Fibroblast of lung (primary cell): ENCODE data around the gene NTRK2. TPM values are rescaled to one million over a fixed set of nuclear protein-coding genes. Genes with fewer than 3 reads are reported as not detected.

Source experiments
- DNase-seq, 2 donors: peaks; one replicate each; pipeline versions ENCODE4 v3.0.0 to v3.0.0-alpha.2; 2010; ENCODE audit warnings: low read depth in 2 of 2
- H2AFZ ChIP-seq: 2 replicates; pipeline ENCODE4 v1.5.1; 2012; ENCODE audit warnings: low read length, control low read depth, inconsistent platforms
- H3K27ac ChIP-seq: 2 replicates; pipeline ENCODE4 v1.5.1; 2011; ENCODE audit warnings: low read length, control low read depth; ENCODE audit not compliant: insufficient read depth
- H3K27me3 ChIP-seq: 2 replicates; pipeline ENCODE4 v1.5.1; 2011; ENCODE audit warnings: mild to moderate bottlenecking, low read length; ENCODE audit not compliant: control insufficient read depth, insufficient read depth
- H3K36me3 ChIP-seq: 2 replicates; pipeline ENCODE4 v1.5.1; 2011; ENCODE audit warnings: low read length; ENCODE audit not compliant: control insufficient read depth, insufficient read depth
- H3K4me1 ChIP-seq: 2 replicates; pipeline ENCODE4 v1.5.1; 2011; ENCODE audit warnings: low read length; ENCODE audit not compliant: control insufficient read depth, insufficient read depth; ENCODE audit errors: extremely low read depth
- H3K4me2 ChIP-seq: 2 replicates; pipeline ENCODE4 v1.5.1; 2011; ENCODE audit warnings: low read length, control low read depth; ENCODE audit not compliant: insufficient read depth; ENCODE audit errors: extremely low read depth
- H3K4me3 ChIP-seq, 4 experiments: fragments of 200-600 bp in 1 of 4; sonication (generic) in 1 of 4; replicated peaks in 1 of 4; 2 replicates each; pipeline ENCODE4 v1.5.1; 2011 to 2016; ENCODE audit warnings: low read length in 4 of 4, low read depth in 3 of 4, mild to moderate bottlenecking in 3 of 4, control low read depth in 2 of 4, inconsistent platforms in 1 of 4, mixed read lengths in 1 of 4; ENCODE audit not compliant: insufficient read depth in 1 of 4; ENCODE audit errors: control extremely low read depth in 1 of 4
- H3K79me2 ChIP-seq: 2 replicates; pipeline ENCODE4 v1.5.1; 2012; ENCODE audit warnings: mild to moderate bottlenecking, low read length, inconsistent platforms; ENCODE audit not compliant: control insufficient read depth, insufficient read depth
- H3K9ac ChIP-seq: 2 replicates; pipeline ENCODE4 v1.5.1; 2011; ENCODE audit warnings: mild to moderate bottlenecking, low read length, control low read depth; ENCODE audit not compliant: insufficient read depth
- H3K9me3 ChIP-seq: 2 replicates; pipeline ENCODE4 v1.5.1; 2012; ENCODE audit warnings: low read depth, low read length; ENCODE audit not compliant: control insufficient read depth, insufficient read depth
- H4K20me1 ChIP-seq: 2 replicates; pipeline ENCODE4 v1.5.1; 2011; ENCODE audit warnings: low read length; ENCODE audit not compliant: control insufficient read depth, insufficient read depth; ENCODE audit errors: extremely low read depth
- EZH2 ChIP-seq: IDR thresholded peaks from 2 replicates; pipeline ENCODE4 v1.5.1; 2012; ENCODE audit warnings: low read length, control low read depth, mild to moderate bottlenecking; ENCODE audit errors: missing control alignments
- polyA plus RNA-seq, 2 donors: library from polyadenylated mRNA; depleted of rRNA in 1 of 2; stranded (reverse) in 1 of 2; unstranded in 1 of 2; fragments of >200 nt; gene quantifications; 2 replicates each; pipeline ENCODE4 v1.2.1, GENCODE V29; 2011 to 2012; ENCODE audit warnings: missing spikeins in 1 of 2
- total RNA-seq: library from RNA; depleted of rRNA; stranded (reverse); fragments of >200 nt; gene quantifications from 2 replicates; pipeline ENCODE4 v1.2.1, GENCODE V29; 2014
- TF ChIP-seq, protein P1 (sequence below), 2 donors: IDR thresholded peaks in 1 of 2; conservative IDR thresholded peaks in 1 of 2; 1 replicate in 1 of 2; 2 replicates in 1 of 2; pipeline ENCODE4 v1.5.1; 2011 to 2012; ENCODE audit warnings: low read length in 2 of 2, control low read depth in 1 of 2, inconsistent platforms in 1 of 2, low read depth in 1 of 2, mild to moderate bottlenecking in 1 of 2

NTRK2 gene
- total and polyA plus RNA-seq, 2 donors (not counting 1 experiment from before 2014, with no cell fraction given): 0.66 to 1.1 TPM

DNA sequence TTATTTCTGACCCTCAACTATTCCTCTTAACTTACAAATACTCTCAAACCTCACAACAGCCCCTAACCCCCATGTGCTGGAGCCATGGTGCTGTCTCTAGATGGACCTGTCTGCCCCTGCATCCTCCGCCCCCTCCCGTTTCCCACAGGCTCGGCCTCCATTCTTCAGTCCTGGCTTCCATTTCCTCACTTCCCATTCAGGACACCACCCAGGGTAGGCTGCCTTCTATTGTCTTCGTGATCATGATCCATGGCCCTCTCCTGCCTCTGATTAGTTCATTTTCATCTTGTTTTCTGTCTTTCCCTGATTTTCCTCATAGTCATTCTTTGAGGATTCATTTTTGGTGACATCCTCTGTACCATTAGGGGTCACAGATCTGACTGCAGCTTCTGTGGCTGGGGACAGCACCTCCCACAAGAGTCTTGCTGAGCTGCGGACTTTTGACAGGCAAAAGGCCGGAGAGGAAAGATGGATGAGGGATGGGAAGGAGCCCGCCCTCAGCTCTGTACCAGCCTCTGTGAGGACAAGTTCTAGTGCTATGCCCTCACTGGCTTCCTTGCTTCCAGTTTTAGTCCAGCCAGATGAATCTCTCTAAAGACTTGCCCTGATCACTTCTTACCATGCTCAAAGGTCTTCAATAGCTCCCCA is 255.8 kb downstream of the NTRK2 start:
- H3K36me3 ChIP-seq: no peaks in the 10 kb centered on the region
- H3K4me3 ChIP-seq: no peak overlapping the region
- no peak for DNase-seq
- H3K79me2 ChIP-seq: no peaks in the 10 kb centered on the region
- H3K27me3 ChIP-seq: no peaks in the 10 kb centered on the region
- TF ChIP-seq, protein P1, sequence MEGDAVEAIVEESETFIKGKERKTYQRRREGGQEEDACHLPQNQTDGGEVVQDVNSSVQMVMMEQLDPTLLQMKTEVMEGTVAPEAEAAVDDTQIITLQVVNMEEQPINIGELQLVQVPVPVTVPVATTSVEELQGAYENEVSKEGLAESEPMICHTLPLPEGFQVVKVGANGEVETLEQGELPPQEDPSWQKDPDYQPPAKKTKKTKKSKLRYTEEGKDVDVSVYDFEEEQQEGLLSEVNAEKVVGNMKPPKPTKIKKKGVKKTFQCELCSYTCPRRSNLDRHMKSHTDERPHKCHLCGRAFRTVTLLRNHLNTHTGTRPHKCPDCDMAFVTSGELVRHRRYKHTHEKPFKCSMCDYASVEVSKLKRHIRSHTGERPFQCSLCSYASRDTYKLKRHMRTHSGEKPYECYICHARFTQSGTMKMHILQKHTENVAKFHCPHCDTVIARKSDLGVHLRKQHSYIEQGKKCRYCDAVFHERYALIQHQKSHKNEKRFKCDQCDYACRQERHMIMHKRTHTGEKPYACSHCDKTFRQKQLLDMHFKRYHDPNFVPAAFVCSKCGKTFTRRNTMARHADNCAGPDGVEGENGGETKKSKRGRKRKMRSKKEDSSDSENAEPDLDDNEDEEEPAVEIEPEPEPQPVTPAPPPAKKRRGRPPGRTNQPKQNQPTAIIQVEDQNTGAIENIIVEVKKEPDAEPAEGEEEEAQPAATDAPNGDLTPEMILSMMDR (conservative IDR thresholded peaks at IDR 0.05 in 1 of 2, IDR thresholded peaks at IDR 0.05 in 1 of 2; ENCODE audit: low read depth in 1 of 2, low read length in 2 of 2): no peak
- TF ChIP-seq EZH2: no peak
- no peak overlapping the region for H3K27ac ChIP-seq
- no peaks in the 10 kb centered on the region for H3K9me3 ChIP-seq
- no peaks in the 10 kb centered on the region for H4K20me1 ChIP-seq
- H3K4me1 ChIP-seq: no peaks in the 10 kb centered on the region
- H3K9ac ChIP-seq: no peak overlapping the region
- no peak overlapping the region for H3K4me2 ChIP-seq
- no peak overlapping the region for H2AFZ ChIP-seq

DNA sequence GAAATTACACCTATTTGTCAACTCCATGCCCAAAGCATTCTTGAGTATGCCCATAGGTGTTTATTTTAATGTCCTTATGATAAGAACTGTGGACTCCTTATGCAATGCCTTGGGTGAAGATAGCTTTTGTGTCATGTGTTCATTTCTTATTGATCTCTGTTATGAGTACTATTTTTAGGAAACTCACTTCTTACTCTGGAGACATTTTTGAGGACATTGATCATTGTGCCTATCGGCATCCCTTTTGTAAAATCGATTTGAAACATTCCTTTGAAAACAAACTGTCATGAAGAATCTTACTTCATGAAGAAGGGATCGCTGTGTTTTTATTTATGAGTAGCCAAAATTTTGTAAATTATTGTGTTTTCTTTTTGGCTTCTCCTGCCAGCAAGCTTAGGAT is 257.3 kb downstream of the NTRK2 start:
- no peaks in the 10 kb centered on the region for H3K4me1 ChIP-seq
- no peak overlapping the region for H2AFZ ChIP-seq
- H3K27me3 ChIP-seq: no peaks in the 10 kb centered on the region
- no peaks in the 10 kb centered on the region for H3K9me3 ChIP-seq
- no peak overlapping the region for H3K4me3 ChIP-seq
- no peak overlapping the region for H3K9ac ChIP-seq
- H3K36me3 ChIP-seq: no peaks in the 10 kb centered on the region
- H4K20me1 ChIP-seq: no peaks in the 10 kb centered on the region
- H3K27ac ChIP-seq: no peak overlapping the region
- no peak for TF ChIP-seq EZH2
- TF ChIP-seq, protein P1 (conservative IDR thresholded peaks at IDR 0.05 in 1 of 2, IDR thresholded peaks at IDR 0.05 in 1 of 2; ENCODE audit: low read depth in 1 of 2, low read length in 2 of 2): no peak
- DNase-seq: no peak
- no peak overlapping the region for H3K4me2 ChIP-seq
- no peaks in the 10 kb centered on the region for H3K79me2 ChIP-seq

GRCh38 chr9:84928419-84928818 is 258.9 kb downstream of the NTRK2 start:
- no peak overlapping the region for H3K4me3 ChIP-seq
- no peak overlapping the region for H3K27ac ChIP-seq
- TF ChIP-seq, protein P1 (conservative IDR thresholded peaks at IDR 0.05 in 1 of 2, IDR thresholded peaks at IDR 0.05 in 1 of 2; ENCODE audit: low read depth in 1 of 2, low read length in 2 of 2): no peak
- TF ChIP-seq EZH2: no peak
- H3K9me3 ChIP-seq: no peaks in the 10 kb centered on the region
- H3K4me2 ChIP-seq: no peak overlapping the region
- H3K79me2 ChIP-seq: no peaks in the 10 kb centered on the region
- H3K36me3 ChIP-seq: no peaks in the 10 kb centered on the region
- no peaks in the 10 kb centered on the region for H3K27me3 ChIP-seq
- H2AFZ ChIP-seq: no peak overlapping the region
- H3K4me1 ChIP-seq: no peaks in the 10 kb centered on the region
- H3K9ac ChIP-seq: no peak overlapping the region
- no peak for DNase-seq
- H4K20me1 ChIP-seq: no peaks in the 10 kb centered on the region
